Fibroblast of peridontal ligament (primary cell): ENCODE data around the gene AAMP.

Source experiments
- DNase-seq: peaks from one replicate; pipeline ENCODE4 v3.0.0-alpha.2; 2010; ENCODE audit errors: extremely low read depth

Gene AAMP

GRCh38 chr2:218259099-218259961, 10.6 kb downstream of the AAMP start:
- peak; percentile 62 for DNase-seq

- no peak for DNase-seq
Observed at GRCh38 chr2:218257390-218257981, 12.5 kb downstream of the AAMP start.

- no peak for DNase-seq
Observed at GRCh38 chr2:218256612-218257350, 13.2 kb downstream of the AAMP start.

- peak; percentile 71 for DNase-seq
Observed at GRCh38 chr2:218255446-218255845, 14.5 kb downstream of the AAMP start.

- no peak for DNase-seq
Observed at GRCh38 chr2:218253232-218253625, 16.7 kb downstream of the AAMP start.

- DNase-seq = peak; percentile 62
Observed at GRCh38 chr2:218252509-218253231, 17.3 kb downstream of the AAMP start.

GRCh38 chr2:218249691-218250090, 20.2 kb downstream of the AAMP start:
- DNase-seq = no peak

GRCh38 chr2:218245214-218245613, 24.7 kb downstream of the AAMP start:
- DNase-seq = no peak

- DNase-seq = no peak
Observed at GRCh38 chr2:218244665-218245064, 25.3 kb downstream of the AAMP start.

- no peak for DNase-seq
Observed at GRCh38 chr2:218244204-218244603, 25.7 kb downstream of the AAMP start.

- DNase-seq = no peak
Observed at GRCh38 chr2:218238887-218239286, 31.1 kb downstream of the AAMP start.

GRCh38 chr2:218236829-218237228, 33.1 kb downstream of the AAMP start:
- no peak for DNase-seq

GRCh38 chr2:218235017-218235416, 34.9 kb downstream of the AAMP start:
- DNase-seq = no peak

- no peak for DNase-seq
Observed at GRCh38 chr2:218234521-218234920, 35.4 kb downstream of the AAMP start.

- DNase-seq = no peak
Observed at GRCh38 chr2:218233543-218233942, 36.4 kb downstream of the AAMP start.

GRCh38 chr2:218230882-218231281, 39.1 kb downstream of the AAMP start:
- DNase-seq = no peak

- no peak for DNase-seq
Observed at GRCh38 chr2:218229851-218230250, 40.1 kb downstream of the AAMP start.

- DNase-seq = peak; percentile 81
Observed at GRCh38 chr2:218229239-218229638, 40.7 kb downstream of the AAMP start.

- DNase-seq = no peak
Observed at GRCh38 chr2:218228366-218229090, 41.4 kb downstream of the AAMP start.

- DNase-seq = no peak
Observed at GRCh38 chr2:218226903-218227302, 43.0 kb downstream of the AAMP start.

GRCh38 chr2:218224186-218224585, 45.8 kb downstream of the AAMP start:
- DNase-seq = peak; percentile 21
